Activated CD8-positive, alpha-beta memory T cell treated with anti-CD3 and anti-CD28 coated beads for 1 hour (primary cell): Measurements from ENCODE around the gene GLI1.

Experiments
- DNase-seq, 2 donors: peaks; one replicate each; pipeline ENCODE4 v3.0.0-alpha.2; 2020; ENCODE audit warnings: low read depth in 1 of 2; ENCODE audit errors: extremely low read depth in 1 of 2

Gene GLI1

GRCh38 chr12:57518176-57518919, 58.8 kb downstream of the GLI1 start:
- no peak for DNase-seq

- DNase-seq: no peak
Measured at GRCh38 chr12:57518920-57519795, 59.6 kb downstream of the GLI1 start.

GRCh38 chr12:57519796-57520052, 60.1 kb downstream of the GLI1 start:
- DNase-seq: no peak

GRCh38 chr12:57520053-57520818, 60.7 kb downstream of the GLI1 start, which contains the start of gene DDIT3:
DDIT3 (minus strand) TSS chr12:57520514; CDS start chr12:57517406, 3,108 bp downstream.
- peak; percentile 99 for DNase-seq

GRCh38 chr12:57521525-57522010, 62.0 kb downstream of the GLI1 start:
- DNase-seq: no peak
